Measurements from ENCODE around the gene POLL. TPM values are rescaled to one million over a fixed set of nuclear protein-coding genes. Genes with fewer than 3 reads are reported as not detected.

The POLL gene
- 13.9 to 17.5 TPM (median 15.9 TPM) in 5 replicates for total RNA-seq (2022; extraction: Qiagen RNA extraction)

DNA sequence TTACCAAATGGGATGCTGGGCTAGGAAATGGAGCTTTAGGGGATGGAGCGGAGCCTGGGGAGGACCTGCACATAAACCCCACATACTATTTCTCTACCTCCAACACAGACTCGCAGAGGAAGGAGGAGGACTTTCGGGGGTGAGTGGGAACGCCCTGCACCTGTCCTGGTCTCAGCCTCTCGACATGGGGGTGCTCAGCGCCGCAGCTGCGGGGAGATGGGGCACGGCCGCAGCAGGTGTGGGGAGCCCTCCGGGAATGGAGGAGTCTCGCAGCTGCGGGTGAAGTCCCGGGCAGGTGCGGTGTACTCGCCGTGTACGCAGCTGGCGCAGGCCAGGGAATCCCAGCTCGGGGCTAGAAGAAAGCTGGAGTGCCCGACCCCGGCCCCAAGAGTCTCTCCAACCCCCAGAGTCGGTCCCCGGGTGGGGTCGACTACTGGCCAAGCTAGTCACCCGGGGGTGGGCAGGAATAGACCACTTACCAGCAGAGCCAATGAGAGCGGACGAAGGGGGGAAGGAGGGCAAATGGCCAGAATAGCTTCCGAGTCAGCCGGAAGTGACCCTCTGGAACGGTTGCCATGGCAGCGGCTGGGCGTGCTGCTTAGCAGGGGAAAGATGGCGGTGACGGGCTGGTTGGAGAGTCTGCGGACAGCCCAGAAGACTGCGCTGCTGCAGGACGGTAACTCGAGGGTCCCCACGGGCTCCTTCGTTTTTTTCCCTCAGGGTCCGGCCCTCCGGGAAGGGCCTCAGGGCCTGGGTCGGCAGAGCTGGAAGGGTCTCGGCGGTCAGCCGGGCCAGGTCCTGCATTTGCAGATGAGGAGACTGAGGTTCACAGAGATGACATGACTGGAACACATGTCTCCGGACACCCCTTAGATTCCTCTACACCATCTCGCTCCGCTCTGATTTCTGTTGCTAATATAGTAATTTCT lies at the start of gene POLL, which contains the start of gene DPCD:
Gene POLL (minus strand): TSS at position 533 of the 929 bp plus-strand sequence. CDS start 897 bp downstream, outside the sequence.
Gene DPCD (plus strand): TSS at position 597 of the 929 bp plus-strand sequence. CDS start 16 bp downstream, at position 613.

Other genes starting within 250 kb of the POLL start
- gene BTRC, start 234.1 kb downstream of the POLL start, total RNA-seq (2022; extraction: Qiagen RNA extraction): 8.3 to 10.7 TPM (median 9.5 TPM) in 5 replicates
- gene DPCD, start 64 bp upstream of the POLL start, total RNA-seq (2022; extraction: Qiagen RNA extraction): 32.8 to 36.5 TPM (median 33.5 TPM) in 5 replicates
- 21.2 to 29.9 TPM (median 21.7 TPM) in 5 replicates for gene FBXW4, start 106.9 kb upstream of the POLL start, total RNA-seq (2022; extraction: Qiagen RNA extraction)
- not detected in 5 replicates for gene FGF8, start 187.9 kb upstream of the POLL start, total RNA-seq (2022; extraction: Qiagen RNA extraction)
- gene NPM3, start 195.2 kb upstream of the POLL start, total RNA-seq (2022; extraction: Qiagen RNA extraction): 104 to 130 TPM (median 119 TPM) in 5 replicates
- gene OGA, start 230.2 kb upstream of the POLL start, total RNA-seq (2022; extraction: Qiagen RNA extraction): 56.7 to 90.1 TPM (median 65.9 TPM) in 5 replicates

Data from A549 treated with Hydrocortisone at 1 μM for 4 hours (cell line).